MG63 (cell line): ENCODE results near the gene RPS24. TPM values are rescaled to one million over a fixed set of nuclear protein-coding genes. Genes with fewer than 3 reads are reported as not detected.
"Not testable (repeated sequence)": the region's sequence is repeated elsewhere in the genome, so short reads cannot be mapped to it uniquely, and the experiment has no call there.

Source experiments
- DNase-seq: peaks from one replicate; pipeline ENCODE4 v3.0.0-alpha.2; 2020
- H3K27me3 ChIP-seq: fragments of 250-450 bp; sonication (Bioruptor Pico); 2 replicates; pipeline ENCODE4 v1.5.1; 2020; ENCODE audit warnings: mild to moderate bottlenecking, moderate library complexity
- H3K36me3 ChIP-seq: fragments of 250-450 bp; sonication (Bioruptor Pico); 2 replicates; pipeline ENCODE4 v1.5.1; 2020; ENCODE audit warnings: mild to moderate bottlenecking, moderate library complexity
- H3K4me3 ChIP-seq: fragments of 250-450 bp; sonication (Bioruptor Pico); 2 replicates; pipeline ENCODE4 v1.5.1; 2020; ENCODE audit warnings: mild to moderate bottlenecking, moderate library complexity
- H3K9me3 ChIP-seq: fragments of 250-450 bp; sonication (Bioruptor Pico); 2 replicates; pipeline ENCODE4 v1.5.1; 2020; ENCODE audit warnings: mild to moderate bottlenecking, moderate library complexity
- total RNA-seq: library from RNA; depleted of rRNA; stranded (reverse); fragments of >200 nt; shearing (Covaris generic); gene quantifications from 2 replicates; pipeline ENCODE4 v1.2.3, GENCODE V29; 2014; ENCODE audit warnings: low replicate concordance

The RPS24 gene
- total RNA-seq, 1 experiment from 2014 or later = 3,994 TPM

DNA sequence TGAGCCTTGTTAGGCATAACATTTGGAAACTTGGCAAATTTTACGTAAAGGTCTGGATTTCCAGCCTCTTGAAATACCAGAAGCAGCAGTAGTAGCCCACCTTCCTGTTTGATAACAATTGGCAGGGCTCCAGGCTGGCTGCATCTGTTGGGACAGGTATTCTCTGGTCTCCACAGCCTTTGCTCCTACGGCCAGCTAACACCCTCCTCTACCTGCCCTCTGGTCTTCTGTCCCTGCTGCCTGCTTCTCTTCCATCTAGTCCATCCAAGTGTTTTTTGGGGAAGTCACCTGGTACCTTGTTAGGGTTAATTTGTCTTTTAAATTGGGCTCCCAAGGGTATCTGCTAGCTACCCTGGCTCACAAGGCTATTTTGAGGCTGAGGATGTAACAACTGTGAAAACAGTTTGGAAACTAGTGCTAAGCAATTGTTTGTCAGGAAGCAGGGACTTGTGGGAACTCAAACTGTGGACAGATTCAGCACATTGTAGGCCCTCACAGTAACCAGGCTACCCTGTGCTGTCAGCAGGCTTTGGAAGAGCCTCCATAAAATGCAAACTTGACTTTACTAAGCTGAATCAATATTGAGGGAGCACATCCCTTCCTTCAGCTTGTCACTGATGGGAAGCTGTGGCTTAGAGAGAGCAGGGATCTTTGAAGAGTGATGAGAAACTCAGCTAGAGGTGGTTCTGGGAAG, 8.5 kb downstream of the RPS24 start:
- DNase-seq = no peak
- Histone ChIP-seq H3K4me3 (no peak overlapping the region), H3K36me3 (peaks cover 64% of the 10 kb centered on the region), H3K27me3 (no peaks in the 10 kb centered on the region), H3K9me3 (no peaks in the 10 kb centered on the region)

DNA sequence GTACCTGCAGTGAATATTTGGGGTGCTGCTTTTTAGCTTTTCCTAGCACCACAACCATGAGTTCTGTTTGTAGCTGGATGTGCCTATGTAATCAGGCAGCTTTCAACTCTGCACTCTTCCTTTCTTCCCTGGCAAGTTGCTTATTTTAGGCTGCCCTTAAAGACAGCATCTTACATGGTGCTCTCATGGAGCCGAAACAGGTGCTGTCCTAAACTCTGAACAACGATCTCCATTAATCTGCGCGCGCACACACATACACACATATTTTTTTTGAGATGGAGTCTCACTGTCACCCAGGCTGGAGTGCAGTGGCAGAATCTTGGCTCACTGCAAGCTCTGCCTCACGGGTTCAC, 9.1 kb downstream of the RPS24 start:
- Histone ChIP-seq H3K9me3 (no peaks in the 10 kb centered on the region), H3K36me3 (peaks cover 58% of the 10 kb centered on the region), H3K4me3 (no peak overlapping the region), H3K27me3 (no peaks in the 10 kb centered on the region)
- DNase-seq = no peak

DNA sequence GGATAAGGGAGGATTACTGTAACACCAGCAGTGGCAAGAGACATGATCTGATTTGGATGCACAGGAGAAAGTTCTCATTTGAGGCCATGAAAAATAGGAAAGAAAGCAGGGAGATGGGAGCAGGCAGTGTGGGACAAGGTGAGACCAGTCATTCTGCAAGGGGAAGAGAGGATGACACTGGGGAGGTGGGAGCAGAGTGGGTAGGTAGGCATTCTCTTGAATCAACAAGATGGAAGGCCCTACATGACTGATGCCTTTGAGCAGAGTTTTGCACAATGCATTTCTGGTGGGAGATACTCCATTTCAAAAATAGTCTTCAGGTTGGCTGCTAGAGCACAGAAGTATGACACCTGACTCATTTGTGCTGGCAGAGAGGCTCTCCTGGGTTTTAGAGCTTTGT, 10.5 kb downstream of the RPS24 start:
- no peak for DNase-seq
- H3K27me3 ChIP-seq = no peaks in the 10 kb centered on the region
- H3K36me3 ChIP-seq = peaks cover 46% of the 10 kb centered on the region
- no peak overlapping the region for H3K4me3 ChIP-seq
- no peaks in the 10 kb centered on the region for H3K9me3 ChIP-seq

DNA sequence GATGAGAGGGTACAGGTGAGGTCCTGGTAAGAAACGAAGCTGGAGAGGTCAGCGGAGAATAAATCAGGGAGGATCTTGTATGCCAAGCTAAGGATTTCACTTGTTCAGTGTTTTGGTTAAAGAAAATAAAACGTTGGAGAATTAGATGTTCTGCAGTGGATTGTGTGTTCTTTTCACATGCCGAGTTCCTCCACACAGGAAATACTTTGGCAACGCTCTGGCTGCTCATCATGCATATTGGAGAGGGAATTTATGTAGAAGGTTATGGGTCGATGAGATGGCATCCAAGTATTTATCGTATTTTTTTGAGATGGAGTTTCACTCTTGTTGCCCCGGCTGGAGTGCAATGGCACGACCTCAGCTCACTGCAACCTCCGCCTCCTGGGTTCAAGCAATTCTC, 11.0 kb downstream of the RPS24 start:
- no peaks in the 10 kb centered on the region for H3K9me3 ChIP-seq
- H3K4me3 ChIP-seq = no peak overlapping the region
- DNase-seq = peak; percentile 12
- no peaks in the 10 kb centered on the region for H3K27me3 ChIP-seq
- peaks cover 45% of the 10 kb centered on the region for H3K36me3 ChIP-seq

DNA sequence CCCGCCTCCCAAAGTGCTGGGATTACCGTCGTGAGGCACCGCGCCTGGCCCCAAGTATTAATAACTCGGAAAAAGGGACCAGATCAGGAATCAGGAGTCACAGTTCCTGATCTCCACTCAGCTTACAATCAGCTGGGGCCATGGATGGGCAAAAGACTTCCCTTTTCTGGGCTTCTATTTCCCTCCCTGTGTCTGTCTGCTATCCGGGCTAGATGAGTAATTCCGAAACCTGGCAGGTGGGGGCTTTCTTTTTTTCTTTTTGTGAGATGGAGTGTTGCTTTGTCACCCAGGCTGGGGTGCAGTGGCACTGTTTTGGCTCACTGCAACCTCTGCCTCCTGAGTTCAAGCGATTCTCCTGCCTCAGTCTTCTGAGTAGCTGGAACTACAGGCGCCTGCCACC, 11.6 kb downstream of the RPS24 start:
- H3K27me3 ChIP-seq = no peaks in the 10 kb centered on the region

DNA sequence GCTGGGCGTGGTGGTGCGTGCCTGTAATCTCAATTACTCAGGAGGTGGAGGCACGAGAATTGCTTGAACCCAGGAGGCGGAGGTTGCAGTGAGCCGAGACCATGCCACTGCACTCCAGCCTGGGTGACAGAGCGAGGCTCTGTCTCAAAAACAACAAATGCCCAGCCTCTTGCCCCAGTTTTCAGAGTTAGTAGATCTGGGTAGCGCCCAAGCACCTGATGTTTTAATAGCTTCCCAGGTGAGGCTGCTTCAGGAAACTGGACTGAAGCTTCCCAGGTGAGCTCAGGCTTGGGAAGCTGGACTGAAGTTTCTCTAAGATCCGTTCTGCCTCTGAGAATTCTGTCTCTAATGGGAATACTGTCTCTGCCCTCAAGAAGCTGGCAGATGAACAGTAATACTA, 12.2 kb downstream of the RPS24 start:
- no peak for DNase-seq
- Histone ChIP-seq H3K4me3 (no peak overlapping the region), H3K9me3 (no peaks in the 10 kb centered on the region), H3K36me3 (peaks cover 34% of the 10 kb centered on the region), H3K27me3 (no peaks in the 10 kb centered on the region)

More for the DNA sequence above, 11.6 kb downstream of the RPS24 start:
- Histone ChIP-seq H3K4me3 (no peak overlapping the region), H3K36me3 (peaks cover 41% of the 10 kb centered on the region), H3K9me3 (no peaks in the 10 kb centered on the region)
- no peak for DNase-seq

DNA sequence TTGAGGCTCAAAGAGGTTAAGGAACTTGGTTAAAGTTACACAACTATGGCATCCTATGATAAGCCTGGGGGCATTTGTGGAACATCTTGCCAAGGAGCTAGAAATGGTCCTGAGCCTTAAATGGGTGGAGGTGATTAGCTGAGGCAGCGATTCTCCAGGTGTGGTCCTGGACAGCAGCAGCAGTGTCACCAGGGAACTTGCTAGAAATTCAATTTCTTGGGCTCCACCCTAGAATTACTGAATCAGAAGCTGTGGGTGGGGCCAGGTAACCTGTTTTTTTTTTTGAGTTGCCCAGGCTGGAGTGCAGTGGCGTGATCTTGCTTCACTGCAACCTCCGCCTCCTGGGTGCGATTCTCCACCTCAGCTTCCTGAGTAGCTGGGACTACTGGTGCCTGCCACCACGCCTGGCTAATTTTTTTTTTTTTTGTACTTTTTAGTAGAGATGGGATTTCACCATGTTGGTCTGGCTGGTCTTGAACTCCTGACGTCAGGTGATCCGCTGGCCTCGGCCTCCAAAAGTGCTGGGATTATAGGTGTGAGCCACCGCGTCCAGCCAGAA, 13.1 kb downstream of the RPS24 start:
- Histone ChIP-seq H3K9me3 (no peaks in the 10 kb centered on the region), H3K36me3 (peaks cover 25% of the 10 kb centered on the region), H3K27me3 (no peaks in the 10 kb centered on the region), H3K4me3 (no peak overlapping the region)
- DNase-seq = no peak

DNA sequence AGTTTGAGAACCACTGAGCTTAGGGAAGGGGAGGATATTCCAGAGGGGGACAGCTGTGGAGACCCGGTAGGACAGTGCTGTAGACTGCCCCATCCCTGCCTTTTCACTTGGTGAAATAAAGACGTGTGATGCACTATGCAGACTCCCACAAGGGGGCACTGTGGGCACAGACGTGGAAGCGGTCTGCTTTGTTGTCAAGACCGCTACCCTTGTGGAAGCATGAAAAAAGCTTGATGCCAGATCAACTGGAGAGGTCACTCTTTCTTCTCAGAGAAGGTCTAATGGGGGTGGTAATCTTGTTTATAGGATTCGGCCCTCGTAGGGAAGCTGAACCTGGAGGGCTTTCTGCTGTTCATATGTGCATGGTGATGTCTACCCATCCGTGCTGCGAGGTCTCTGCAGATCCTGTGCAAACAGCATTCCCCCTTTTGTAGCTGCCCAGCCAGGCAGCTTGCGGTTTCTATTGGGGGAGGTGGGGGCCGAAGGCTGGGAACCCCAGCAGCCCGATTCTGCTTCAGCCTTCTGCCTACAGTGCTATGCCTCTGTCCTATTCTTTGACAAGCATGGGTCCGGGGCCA, 13.7 kb downstream of the RPS24 start:
- H3K36me3 ChIP-seq = peaks cover 19% of the 10 kb centered on the region
- H3K27me3 ChIP-seq = no peaks in the 10 kb centered on the region
- no peak overlapping the region for H3K4me3 ChIP-seq
- DNase-seq = peak; percentile 71
- H3K9me3 ChIP-seq = no peaks in the 10 kb centered on the region

DNA sequence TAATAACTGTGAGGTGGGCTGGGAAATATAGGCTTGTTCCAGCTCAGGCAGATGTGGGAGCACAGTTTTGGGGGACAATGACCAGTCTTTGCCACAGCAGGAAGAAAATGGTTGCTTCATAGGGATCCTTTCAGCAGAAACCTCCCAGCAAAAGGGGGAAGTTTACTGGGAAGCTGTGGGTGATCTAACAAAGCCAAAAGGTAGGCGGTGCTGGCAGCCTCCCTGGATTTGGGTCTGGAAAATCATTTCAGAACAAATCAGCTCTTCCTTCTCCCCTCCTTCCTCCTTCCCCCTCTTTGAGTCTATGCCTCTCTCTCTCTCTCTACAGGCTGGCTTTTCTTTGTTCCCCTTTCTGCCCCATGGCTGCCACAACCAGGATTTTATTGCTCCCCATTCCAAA, 16.2 kb downstream of the RPS24 start:
- Histone ChIP-seq H3K36me3 (peaks cover 19% of the 10 kb centered on the region), H3K4me3 (no peak overlapping the region), H3K9me3 (no peaks in the 10 kb centered on the region), H3K27me3 (no peaks in the 10 kb centered on the region)
- no peak for DNase-seq

DNA sequence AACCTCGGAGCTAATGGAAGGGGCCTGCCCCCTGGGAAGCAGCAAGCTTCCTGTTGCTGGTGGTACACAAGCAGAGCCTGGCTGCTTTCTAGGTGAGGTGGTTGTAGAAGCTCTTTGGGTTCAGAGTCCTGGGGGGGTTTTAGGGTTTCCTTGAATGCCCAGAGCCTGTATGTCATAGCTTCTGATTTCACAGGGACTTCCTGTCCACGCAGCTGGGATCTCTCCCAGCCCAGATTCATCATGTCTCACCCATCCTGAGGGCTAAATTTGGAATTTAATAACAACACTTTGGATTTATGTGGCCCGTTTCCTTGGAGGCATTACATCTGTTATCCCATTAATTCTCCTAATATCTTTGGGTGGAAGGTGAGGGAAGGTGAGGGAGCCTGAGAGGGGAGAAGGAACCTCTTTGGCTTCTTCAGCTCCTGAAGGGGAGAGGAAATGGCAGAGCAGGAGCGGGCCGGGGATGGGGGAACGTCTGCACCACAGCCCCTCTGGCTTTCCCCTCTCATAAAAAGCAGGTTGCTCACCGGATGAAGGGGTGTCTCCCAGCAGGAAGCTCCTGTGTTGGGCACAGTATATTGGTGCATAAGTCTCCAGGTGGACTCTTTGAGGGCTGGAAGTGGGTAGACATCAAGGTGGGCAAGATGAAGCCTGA, 19.7 kb downstream of the RPS24 start:
- H3K4me3 ChIP-seq = no peak overlapping the region
- H3K9me3 ChIP-seq = no peaks in the 10 kb centered on the region
- H3K27me3 ChIP-seq = no peaks in the 10 kb centered on the region

DNA sequence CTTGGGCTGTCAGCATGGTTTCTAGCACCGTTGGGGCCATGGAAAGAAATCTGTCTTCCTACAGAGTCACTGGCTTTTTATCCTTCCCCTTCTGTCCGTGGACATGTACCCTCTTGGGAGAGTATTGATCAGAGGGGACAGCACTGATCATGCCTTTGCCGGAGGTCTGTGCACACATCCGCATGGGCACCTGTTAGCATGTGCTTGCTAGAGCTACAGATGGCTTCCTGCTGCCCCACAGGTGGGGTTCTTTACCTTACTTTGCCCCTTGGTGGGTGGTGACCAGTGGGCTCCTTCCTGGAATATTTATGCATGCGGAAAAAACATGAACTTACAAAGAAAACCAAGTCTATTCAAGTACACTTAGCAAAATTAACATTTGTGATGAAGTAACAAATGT, 24.9 kb downstream of the RPS24 start:
- Histone ChIP-seq H3K36me3 (peaks cover 18% of the 10 kb centered on the region), H3K4me3 (no peak overlapping the region), H3K27me3 (no peaks in the 10 kb centered on the region), H3K9me3 (no peaks in the 10 kb centered on the region)
- no peak for DNase-seq

More for the DNA sequence above, 19.7 kb downstream of the RPS24 start:
- DNase-seq = peak; percentile 78
- peaks cover 25% of the 10 kb centered on the region for H3K36me3 ChIP-seq

DNA sequence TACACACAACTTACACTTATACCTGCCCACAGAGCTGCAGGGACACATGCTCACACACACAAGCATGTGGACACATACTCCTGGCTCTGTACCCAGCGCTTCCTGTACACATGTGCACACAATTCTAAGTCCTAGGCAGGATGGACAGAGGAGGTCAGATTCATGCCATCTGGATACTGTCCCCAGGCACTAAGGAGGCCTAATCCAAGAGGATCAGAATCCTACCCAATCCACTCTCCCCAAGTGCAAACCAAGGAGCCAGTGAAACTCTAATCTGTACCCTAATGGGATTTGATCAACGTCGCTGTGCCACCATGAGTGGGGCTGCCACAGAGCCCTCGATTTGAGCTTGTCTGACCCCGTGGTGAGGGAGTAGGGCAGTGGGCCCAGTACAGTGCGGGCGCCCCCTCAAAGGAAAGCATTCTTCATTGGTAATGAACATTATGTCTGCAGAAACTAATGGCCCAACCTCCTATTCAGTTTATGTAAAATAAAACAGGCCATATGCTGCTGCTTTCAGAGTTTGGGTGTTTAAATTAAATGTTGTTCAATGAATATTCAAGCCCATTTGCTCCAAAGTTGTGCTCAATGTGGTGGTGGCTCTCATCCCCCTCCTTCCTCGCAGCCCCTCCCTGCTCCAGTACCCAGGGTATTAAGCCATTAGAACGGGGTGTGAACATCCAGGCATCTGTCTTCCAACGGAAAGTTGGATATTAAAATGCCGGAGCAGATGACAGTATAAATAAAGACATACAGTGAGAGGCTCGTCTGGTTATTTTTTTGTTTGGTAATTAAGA, 26.4 kb downstream of the RPS24 start:
- peaks cover 6% of the 10 kb centered on the region for H3K36me3 ChIP-seq
- DNase-seq = no peak
- H3K9me3 ChIP-seq = no peaks in the 10 kb centered on the region
- no peaks in the 10 kb centered on the region for H3K27me3 ChIP-seq
- H3K4me3 ChIP-seq = no peak overlapping the region

DNA sequence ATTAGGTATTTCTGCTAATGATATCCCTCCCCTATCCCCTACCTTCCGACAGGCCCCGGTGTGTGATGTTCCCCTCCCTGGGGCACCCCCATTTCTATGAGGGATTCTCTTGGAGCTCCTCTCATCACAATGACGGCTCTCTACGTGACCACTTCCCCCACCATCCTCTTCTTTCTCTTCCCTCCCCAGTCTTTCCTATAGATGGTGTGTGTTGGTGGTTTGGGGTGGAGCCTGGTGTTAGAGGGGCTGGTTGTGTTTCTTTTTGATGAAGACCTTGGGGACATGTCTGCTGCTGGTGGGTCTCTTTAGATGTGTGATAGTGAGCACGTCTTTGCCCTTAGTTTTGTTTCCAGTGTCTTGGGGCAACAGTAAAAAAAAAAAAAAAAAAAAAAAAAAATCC, 28.6 kb downstream of the RPS24 start:
- no peaks in the 10 kb centered on the region for H3K27me3 ChIP-seq
- no peak overlapping the region for H3K4me3 ChIP-seq
- no peaks in the 10 kb centered on the region for H3K36me3 ChIP-seq
- DNase-seq = no peak
- H3K9me3 ChIP-seq = no peaks in the 10 kb centered on the region

DNA sequence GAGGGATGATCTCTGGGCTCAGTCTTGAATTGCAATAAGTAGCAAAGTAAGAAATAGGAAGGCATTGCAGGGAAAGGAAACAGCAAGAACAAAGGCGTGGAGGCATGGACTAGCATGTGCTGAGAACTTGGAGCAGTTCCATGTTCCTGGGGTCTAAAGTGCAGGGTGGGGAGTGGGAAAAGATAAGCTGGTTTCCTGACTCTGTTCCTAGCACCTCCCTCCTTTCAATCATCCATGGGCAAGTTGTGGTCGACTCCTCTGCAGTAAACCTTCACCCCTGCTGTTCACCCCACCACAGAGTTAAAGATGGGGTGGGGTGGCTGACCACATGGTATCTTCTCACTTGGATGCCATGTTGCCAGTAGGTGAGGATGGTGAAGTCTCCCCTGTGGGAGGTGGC, 29.6 kb downstream of the RPS24 start:
- no peak for DNase-seq
- Histone ChIP-seq H3K4me3 (no peak overlapping the region), H3K27me3 (no peaks in the 10 kb centered on the region), H3K9me3 (no peaks in the 10 kb centered on the region), H3K36me3 (no peaks in the 10 kb centered on the region)

DNA sequence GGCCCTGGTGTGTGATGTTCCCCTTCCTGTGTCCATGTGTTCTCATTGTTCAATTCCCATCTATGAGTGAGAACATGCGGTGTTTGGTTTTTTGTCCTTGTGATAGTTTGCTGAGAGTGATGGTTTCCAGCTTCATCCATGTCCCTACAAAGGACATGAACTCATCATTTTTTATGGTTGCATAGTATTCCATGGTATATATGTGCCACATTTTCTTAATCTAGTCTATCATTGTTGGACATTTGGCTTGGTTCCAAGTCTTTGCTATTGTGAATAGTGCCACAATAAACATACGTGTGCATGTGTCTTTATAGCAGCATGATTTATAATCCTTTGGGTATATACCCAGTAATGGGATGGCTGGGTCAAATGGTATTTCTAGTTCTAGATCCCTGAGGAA, 31.3 kb downstream of the RPS24 start:
- H3K27me3 ChIP-seq, H3K4me3 ChIP-seq, H3K9me3 ChIP-seq, DNase-seq, H3K36me3 ChIP-seq: not testable (repeated sequence)

DNA sequence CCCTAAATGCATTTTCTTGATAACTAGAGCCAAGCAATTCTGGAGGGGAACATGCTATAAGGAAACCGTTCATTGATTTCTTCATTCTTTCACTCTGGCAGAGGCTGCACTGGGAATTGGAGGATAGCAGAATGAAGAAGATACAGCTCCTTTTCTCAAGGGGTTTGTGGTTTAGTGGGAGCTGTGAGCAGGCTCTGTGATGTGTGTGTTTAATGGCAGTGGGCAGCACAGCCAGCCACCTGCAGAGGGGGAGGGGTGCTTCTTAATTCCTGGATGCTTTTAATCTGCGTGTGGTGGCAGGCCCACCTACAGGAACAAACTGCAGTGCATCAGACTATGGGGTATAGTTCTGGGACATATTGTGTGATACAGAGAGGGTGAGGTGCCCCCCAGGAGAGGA, 31.9 kb downstream of the RPS24 start:
- Histone ChIP-seq H3K4me3 (no peak overlapping the region), H3K27me3 (no peaks in the 10 kb centered on the region), H3K9me3 (no peaks in the 10 kb centered on the region), H3K36me3 (no peaks in the 10 kb centered on the region)
- DNase-seq = no peak

DNA sequence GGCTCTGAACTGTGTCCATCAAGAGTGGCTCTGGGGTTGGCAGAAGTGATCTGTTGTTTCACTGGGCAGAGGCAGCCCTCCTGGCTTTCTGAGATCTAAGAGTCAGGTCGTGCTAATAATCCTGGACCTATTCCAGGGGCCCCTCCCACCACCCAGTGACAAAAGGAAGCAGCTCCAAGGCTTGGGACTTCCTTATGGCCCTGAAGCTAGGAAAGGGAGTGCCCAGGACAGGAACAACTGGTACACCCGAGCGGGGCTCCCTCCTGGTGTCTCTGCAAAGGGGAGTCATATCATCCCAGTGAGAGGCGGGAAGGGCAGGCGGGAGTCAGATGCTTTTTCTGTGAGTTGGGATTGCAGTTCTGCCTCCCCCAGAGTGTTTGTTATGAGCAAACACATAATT, 32.3 kb downstream of the RPS24 start:
- Histone ChIP-seq H3K4me3 (no peak overlapping the region), H3K27me3 (no peaks in the 10 kb centered on the region), H3K9me3 (no peaks in the 10 kb centered on the region), H3K36me3 (no peaks in the 10 kb centered on the region)
- DNase-seq = no peak
